HG02852 (cell line): ENCODE results near the gene ACACA.

ENCODE experiments used
- ATAC-seq: cut with Tn5 transposase; IDR thresholded peaks from one replicate; pipeline ENCODE4 v1.9.1; 2021; ENCODE audit warnings: mild to moderate bottlenecking, moderate library complexity; ENCODE audit not compliant: unreplicated experiment

ACACA gene

DNA sequence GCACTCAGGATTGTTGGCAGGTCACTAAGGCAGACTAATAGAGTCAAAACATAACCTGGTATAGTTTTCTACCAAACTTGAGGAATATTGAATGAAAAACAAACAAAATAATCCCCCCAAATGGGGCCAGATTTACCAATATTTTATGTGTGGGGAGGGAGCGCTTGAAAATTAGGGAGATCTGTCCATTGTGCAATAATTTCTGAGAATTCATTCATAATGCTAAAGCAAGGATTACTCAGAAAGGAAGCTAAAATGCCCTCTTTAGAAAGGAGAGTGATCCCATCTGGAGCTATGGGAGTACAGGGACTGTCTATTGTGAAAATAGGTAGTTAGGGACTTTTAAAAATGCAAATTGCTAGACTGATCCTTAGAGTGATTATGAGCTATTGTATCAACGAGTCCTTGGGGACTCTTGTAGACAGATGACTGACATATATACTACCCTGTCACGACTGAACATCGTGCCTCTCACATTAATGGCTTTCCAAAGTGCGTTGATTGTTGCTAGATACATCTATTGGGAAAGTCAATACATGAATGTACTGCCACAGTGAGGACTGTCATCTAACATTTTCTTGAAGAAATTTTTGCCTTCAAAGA, 264.2 kb downstream of the ACACA start:
- no peak for ATAC-seq

DNA sequence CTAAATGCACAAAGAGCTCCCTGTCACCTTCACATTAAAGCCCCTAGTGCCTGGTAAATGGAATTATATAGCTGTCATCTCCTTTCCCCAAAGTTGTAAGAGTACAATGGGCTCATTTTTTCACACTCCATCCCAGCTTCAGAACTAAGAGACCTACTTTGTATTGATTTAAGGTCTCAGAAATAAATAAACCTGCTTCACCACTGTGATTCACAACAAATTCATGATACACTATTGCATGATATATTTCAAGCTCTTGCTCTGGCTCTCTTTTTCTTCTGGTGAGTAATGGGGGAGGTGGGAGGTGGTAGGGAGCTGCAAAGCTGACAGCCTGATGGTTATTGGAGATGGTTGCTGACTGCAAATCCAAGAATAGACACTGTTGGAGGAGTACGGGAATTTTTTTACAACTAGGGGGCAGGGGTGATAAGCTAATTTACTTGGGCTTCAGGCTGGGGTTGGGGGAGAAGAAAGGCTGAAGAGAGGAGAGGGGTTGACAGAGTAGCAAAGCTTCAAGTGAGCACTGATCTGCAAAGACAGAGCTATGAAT, 268.0 kb downstream of the ACACA start:
- ATAC-seq: no peak

DNA sequence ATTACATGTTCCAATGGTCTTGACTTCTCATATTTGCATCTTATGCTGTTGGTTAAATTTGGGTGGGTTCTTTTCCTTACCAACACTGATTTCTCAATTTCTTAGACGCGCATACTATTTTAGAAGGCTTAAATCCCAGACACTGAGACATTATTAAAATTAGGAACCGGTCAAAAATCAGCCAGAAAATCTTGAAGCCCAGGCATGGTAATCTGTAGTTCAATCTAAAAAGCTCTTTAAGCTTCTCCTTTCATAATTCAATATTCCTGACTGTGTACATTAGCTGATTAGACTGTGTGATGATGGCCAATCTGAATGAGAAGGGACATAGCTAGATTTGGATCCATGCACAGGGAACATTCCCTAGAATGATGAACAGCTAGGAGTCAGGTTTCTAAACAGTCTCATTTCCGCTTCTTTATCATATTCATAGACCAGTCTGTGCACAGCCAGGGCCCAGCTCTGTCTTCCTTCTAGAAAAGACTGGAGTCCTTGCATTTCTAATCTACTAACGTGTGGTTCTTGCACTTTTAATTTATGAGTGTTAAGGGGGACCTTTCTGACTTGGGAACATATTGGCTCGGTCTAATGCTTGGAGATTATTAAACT, 268.6 kb downstream of the ACACA start:
- ATAC-seq: no peak

DNA sequence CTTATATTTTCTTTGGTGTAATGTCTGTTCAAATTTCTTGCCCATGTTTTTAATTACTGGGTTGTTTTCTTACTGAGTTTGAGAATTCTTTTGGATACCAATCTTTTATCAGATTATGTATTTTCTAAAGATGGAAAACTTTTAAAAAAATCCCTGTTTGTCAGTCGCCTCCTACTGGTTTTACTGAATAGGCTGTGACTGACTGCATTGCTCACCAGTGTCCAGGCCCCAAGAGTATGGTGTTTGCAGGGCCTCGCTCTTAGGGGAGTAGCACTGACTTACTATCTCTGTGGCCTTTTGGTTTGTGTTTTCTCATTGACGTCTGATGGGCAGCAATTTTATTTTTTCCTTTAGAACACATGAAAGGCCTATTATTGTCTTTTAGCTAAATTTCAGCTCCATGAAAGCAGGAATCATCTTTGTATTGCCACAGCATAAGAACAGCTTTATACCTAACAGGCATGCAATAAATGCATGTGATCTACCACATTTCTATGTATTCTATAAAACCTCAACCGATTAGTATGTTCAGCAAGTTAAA, 269.5 kb downstream of the ACACA start:
- no peak for ATAC-seq

DNA sequence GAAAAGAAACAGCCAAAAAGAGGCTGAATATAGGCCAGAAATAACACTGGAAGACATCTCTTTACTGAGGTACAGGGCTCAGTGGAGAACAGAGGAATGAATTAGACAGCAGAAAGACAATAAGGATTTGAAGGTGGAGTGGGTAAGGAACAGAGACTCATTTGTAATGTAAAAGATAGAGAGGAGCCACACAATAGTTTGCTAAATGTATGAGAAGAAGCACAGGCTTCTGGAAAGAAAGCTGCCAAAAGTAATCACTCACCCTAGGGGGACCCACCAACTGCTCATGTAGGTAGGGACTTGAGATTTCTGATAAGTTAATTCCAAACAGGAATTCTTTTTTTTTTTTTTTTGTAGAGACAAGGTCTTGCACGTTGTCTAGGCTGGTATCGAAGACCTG, 271.1 kb downstream of the ACACA start:
- no peak for ATAC-seq

DNA sequence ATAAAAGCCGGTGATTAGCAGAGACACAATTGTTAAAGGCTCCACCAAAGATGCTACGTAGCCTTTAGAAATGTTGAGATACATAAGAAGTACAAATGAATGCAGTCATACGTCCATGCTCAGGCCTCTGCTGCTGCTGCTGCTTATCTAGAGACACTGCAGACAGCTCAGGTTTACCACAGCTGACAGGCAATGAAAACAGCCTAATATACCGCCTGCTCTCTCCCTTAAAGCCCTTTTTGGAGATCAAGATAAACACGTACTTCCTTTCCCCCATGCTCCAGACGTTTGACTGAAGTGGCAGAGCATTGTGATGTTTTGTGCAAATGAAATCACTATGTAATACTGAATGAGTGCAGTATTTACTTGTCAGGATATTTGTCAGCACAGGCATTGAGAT, 272.6 kb downstream of the ACACA start:
- ATAC-seq: no peak

DNA sequence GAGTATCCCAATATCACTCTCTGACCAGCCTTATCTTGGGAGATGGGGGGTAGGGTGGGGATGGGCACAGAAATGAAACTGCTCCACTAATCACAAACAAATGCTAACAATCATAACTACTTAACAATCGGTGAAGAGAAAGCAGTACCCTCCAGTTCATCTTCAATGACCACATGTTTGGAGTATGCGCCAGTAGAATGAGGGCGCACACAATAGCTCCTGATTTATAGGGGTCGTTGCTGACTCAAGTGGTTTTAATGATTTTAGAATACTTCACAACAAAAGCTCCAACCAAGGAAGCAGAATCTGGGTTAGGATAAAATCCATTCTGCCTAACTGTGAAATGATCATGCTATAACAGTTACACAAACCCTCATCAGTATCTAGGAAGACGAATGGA, 273.5 kb downstream of the ACACA start:
- no peak for ATAC-seq

DNA sequence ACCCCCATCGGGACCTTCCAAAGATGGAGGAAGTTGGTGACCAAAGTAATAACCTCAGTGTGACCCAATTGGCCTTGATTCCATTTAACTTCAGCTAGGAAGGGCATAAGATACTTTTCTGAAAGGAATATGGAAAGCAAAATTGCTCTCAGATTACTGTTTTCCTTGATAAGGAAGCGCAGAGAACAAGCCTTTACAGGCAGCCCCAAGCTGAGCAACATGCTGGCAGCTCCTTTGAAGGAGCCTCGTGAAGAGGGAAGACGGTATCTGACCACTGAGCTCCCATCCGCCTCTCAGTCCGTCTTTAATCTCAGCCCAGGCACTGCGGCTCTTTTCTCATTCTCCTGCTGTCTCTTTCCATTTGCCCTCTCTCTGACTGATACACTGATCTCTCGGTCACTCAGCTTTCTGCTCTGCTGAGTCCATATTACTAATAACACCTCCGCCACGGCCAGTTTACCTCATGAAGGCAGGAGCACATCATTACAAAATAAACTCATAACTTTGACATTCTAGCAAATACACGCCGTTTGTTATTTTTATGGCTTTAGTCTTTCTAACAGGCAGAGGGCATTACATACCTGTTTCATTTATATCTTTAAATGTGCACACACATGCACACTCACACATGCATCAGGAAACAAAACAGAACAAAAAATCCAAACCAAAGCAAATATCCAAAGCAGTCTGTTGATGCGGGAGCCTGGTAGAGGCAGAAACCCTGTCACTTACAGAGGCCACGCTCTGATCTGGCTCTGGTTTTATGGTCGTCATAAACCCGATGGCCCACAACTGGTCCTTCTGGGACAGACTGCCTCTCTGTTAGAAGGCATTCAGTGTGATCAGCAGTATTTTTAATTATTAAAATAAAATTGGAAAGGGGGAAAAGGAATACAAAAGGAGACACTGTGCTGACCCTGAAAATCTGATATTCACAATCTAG, 274.7 kb downstream of the ACACA start:
- no peak for ATAC-seq

DNA sequence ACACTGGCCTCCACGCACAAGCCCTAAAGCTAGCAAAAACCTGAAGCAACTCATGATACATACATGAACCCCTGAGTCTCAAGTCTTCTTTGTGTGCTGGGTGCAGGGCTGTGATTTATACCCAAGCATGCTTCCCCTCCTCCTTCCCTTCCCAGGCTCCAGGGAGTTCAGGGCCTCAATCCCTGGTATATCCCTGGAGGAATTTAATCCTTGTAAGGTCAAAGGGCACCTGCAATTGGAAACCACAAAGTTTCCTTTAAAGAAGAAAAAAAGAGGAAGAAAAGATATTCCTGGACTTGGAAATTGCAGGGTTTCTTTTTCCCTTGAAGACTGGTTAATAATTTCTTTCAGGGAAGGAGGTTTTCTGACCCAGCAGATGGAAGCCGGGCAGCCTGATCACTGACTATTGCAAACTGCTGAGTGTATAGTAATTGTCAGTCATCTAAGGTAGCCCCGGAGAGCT, 275.6 kb downstream of the ACACA start:
- ATAC-seq: no peak

DNA sequence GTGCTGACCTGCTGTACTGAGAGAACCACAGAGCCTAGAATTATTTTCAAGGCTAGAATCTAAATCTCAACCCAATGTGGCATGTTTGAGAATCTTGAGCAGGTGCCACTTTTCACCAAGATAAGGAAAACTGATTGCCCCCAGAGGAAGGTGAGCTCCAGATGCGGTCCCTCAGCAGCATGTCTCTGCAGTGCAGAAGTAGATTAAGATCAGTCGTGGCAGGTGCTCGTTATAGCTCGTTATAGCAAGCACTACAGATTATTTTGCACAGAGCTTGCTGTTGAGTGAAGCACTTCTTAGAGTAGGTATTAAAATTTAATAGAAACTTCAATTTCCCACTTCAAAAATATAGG, 281.8 kb downstream of the ACACA start:
- ATAC-seq: no peak

DNA sequence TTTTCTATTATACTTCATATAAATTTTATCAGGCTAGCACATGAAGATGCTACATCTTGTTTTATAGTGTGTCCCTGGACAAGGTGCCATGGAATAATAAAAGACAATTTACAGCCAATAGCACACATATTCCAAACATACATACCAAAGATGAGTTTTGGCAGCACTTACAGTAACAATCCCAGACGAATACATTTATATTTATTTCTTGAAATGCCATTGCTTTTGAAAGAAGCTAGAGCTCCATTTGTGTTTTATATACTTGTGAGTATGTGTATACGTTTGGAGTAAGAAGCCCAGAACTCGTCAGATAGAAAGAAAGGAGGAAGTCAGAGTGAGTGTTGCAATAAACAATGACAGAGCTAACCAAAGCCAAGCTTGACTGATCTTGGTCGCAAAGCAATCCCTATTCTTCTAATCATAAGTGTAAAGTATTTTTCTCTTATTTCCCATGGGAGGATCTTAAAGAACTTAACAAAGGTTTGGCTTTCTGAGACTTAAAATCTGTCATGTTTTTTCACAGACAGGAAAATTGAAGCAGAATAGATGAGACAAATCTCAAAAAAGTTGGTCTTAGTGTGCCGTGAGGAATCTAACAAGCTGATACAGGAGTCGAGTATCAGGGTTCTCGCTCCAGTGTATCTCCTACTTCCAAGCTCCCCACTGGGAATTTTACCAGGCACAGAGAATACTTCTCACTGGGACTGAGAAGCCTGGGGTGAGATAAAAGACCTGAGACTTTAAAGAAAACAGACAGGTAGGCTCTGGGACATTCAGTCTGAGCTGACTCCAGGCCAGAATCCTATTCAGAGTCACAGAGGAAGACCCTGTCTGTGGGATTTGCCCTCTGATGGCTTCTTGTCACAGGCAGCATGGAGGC, 282.5 kb downstream of the ACACA start:
- ATAC-seq: no peak

DNA sequence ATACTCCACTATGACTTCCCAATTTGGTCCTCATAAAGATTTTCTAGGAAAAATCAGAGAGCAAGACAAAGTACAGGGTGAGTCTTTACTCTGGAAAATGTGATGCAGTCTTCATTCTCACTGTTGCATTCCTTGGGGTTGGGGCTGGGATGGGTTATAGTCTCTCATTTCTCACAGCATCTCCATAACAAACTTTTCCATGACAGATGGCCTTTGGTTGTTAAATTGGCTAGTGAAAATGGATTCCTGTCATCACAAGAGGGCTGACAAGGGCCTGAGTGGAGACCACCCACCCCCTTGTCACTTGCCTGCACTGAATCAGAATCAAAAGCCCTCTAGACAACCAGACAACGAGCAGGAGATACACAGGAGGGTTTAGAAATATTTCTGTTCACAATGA, 283.2 kb downstream of the ACACA start:
- ATAC-seq: no peak

DNA sequence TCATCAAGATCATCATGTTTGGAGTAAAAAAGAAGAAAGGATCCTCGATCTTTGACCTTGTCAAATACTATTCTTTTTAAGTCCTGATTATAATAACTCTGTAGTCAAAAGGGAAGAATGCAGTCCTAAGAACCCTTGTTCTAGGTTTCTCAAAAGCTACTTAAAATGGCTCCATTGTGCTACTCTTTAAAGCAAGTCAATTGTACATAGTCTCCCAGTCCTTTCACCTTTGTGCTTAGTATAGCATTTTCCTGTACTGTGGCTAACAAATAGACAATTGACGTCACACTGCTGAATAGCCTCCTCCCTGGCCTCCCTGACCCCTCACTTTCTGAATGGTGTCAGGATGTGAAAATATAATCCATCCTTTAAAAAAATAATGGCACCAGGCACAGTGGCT, 285.0 kb downstream of the ACACA start:
- no peak for ATAC-seq

DNA sequence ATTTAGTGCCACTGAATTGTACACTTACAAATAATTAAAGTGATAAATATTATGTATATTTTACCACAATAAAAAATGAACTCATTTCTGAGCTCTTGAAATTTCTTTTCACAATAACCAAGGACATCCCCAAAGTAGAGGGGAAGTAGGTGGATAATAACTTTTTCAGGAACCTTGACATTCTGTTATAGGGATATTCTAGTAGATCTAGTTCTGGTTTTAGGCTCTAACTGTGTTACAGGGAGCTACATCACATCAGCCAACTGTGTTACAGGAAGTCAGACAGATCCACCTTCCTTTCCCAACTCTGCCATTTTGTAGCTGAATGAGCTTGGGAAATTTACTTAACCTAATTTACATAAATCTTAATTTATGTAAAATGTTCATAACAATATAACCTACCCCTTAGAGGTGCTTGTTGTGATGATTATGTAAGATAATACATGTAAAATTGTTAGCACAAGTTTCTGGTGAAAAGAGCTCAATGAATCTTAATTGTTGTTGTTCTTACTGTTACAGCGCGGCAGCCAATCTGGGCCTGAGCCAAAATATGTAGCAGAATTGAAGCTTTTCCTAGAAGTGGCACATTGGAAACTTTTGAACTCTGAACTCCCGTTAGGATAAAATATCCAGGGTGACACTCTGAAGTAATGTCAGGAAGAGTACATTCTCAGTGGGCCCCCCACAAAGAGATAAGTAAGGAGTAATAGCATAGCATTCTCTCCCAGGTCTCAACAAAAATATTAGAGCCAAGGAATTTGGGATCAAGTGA, 288.1 kb downstream of the ACACA start:
- ATAC-seq: no peak

DNA sequence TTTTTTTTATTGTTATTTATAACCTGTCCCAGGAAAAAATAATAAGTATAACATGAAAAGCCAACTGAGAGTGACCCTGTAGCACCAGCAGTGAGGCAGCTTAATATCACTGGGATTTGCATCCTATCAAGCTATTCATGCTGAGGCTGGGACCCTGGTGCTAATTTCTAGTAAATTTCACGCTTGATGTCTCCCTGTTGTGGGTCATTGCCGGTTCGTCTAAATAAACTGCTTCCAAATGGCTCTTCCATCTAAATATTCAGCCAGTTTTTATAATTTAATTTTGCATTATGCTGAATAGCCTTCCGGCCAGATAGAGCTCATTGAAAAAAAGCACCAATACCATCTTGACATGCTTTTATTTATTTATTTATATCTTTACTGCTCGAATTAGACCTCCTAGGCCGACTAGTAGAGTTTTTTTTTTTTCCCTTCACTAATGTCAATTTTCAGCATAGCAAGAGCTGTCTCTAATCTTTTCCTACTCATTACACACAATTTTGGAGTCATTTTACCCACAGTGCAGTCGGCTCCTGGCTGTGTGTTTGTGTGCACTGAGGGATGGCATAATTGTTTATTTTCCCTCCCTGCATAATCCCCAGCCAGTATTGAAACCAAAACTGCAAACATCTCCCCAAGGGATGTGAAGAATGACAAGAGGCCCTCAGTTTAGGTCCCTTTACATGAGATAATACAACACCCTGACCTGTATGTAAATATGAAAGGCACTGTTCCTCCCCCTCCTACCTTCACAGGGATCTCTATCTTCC, 289.1 kb downstream of the ACACA start:
- ATAC-seq: no peak

DNA sequence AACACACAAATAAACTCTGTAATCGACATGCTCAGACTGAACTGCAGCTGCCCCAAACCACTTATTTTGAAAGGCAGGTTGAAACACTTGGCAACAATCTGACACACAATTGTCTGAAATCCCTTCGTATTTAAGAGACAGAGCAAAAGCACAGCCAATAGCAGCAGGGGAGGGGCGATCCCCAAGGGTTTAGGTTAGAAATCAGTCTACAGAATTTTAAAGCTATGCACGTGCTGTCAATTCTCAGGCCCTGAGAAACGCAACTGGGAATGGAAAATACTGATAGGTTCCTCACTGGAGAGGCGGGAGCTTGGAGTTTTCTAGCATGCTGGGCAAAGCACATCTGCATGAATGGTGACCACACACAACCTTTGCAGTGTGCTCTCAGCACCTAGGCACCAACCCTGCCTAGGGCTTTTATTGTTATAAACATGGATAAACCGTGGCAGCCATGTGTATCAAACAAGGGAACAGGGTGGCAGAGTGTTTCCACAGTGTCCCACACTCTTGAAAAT, 289.9 kb downstream of the ACACA start:
- ATAC-seq: no peak

DNA sequence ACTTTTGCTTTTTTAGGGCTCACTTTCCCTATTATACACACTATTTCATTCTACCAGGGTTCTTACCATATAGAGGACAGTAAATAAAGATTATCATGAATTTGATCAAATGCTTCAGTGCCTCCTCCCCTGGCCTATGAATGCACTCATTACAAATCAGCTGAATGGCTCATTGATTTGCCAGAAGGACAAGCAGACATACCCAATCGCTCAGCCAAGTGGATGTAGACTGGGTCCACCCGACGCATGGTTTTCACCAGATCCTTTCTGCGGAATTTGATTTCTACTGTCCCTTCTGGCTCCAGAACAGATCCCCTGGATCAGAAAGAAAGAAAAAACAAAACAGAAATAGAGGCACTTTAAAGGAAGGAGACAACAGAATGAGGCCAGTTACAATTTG, 295.3 kb downstream of the ACACA start:
- no peak for ATAC-seq

DNA sequence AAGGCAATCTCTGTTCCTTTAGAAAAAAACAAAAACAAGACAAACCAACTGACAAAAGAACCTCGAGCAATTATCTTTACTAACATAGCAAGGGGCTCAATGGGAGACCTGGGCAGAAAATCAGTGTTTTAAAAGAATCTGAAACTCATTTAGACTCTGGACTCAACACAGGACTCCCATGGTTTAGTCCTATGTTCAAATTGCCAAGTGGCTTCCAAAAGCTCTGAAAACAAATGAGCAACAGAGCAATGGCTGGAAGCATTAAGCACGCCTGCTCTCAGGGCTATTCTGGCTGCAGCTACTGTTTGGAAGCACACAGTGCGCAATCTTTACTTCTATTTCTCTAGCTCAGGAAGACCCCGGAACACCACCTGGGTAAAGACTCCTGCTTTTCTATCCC, 295.9 kb downstream of the ACACA start:
- no peak for ATAC-seq
